Measurements from ENCODE around the gene ZSCAN10.
A peak's percentile ranks its signal among the peaks of the same experiment; 100 is the strongest.

ZSCAN10 gene

GRCh38 chr16:3098459-3099394, at the start of gene ZSCAN10:
Gene ZSCAN10, minus strand, starts transcription at chr16:3099294. Its CDS starts 6,357 bp downstream, at chr16:3092937.
- no peaks in the 10 kb centered on the region for H3K9me3 ChIP-seq (ENCODE audit: control insufficient read depth in 1 of 2, low read length in 2 of 2)
- no peaks in the 10 kb centered on the region for H3K27me3 ChIP-seq (ENCODE audit: control insufficient read depth in 1 of 2, insufficient read depth in 2 of 2, low read length in 2 of 2)
- H3K4me3 ChIP-seq (ENCODE audit: low read depth in 1 of 2, low read length in 2 of 2): peak within 1 kb of the TSS; percentile 18 to 58
- no peaks in the 10 kb centered on the region for H3K36me3 ChIP-seq (ENCODE audit: control insufficient read depth in 1 of 2, insufficient read depth in 2 of 2, low read length in 2 of 2)
- no peak within 1 kb of the TSS for H3K27ac ChIP-seq (ENCODE audit: low read depth, low read length)
- H3K4me1 ChIP-seq (ENCODE audit: control insufficient read depth in 1 of 2, insufficient read depth in 2 of 2, low read length in 2 of 2): peaks cover 15 to 28% of the 10 kb centered on the region in 2 donors
- peak within 1 kb of the TSS in 1 of 2 donors; percentile 43 for H3K9ac ChIP-seq (ENCODE audit: low read depth in 1 of 2, low read length in 2 of 2)

GRCh38 chr16:3148256-3149192, 49.4 kb upstream of the ZSCAN10 start:
- Histone ChIP-seq H3K27me3 (ENCODE audit: control insufficient read depth in 1 of 2, insufficient read depth in 2 of 2, low read length in 2 of 2) (no peaks in the 10 kb centered on the region), H3K36me3 (ENCODE audit: control insufficient read depth in 1 of 2, insufficient read depth in 2 of 2, low read length in 2 of 2) (no peaks in the 10 kb centered on the region), H3K9me3 (ENCODE audit: control insufficient read depth in 1 of 2, low read length in 2 of 2) (no peaks in the 10 kb centered on the region), H3K4me3 (ENCODE audit: low read depth in 1 of 2, low read length in 2 of 2) (no peak overlapping the region), H3K4me1 (ENCODE audit: control insufficient read depth in 1 of 2, insufficient read depth in 2 of 2, low read length in 2 of 2) (peaks cover 22 to 35% of the 10 kb centered on the region in 2 donors), H3K27ac (ENCODE audit: low read depth, low read length) (no peak overlapping the region), H3K9ac (ENCODE audit: low read depth in 1 of 2, low read length in 2 of 2) (peak overlapping the region in 1 of 2 donors; percentile 81)

GRCh38 chr16:3147757-3148104, 48.6 kb upstream of the ZSCAN10 start:
- H3K27ac ChIP-seq (ENCODE audit: low read depth, low read length): no peak overlapping the region
- peaks cover 27 to 43% of the 10 kb centered on the region in 2 donors for H3K4me1 ChIP-seq (ENCODE audit: control insufficient read depth in 1 of 2, insufficient read depth in 2 of 2, low read length in 2 of 2)
- no peak overlapping the region for H3K4me3 ChIP-seq (ENCODE audit: low read depth in 1 of 2, low read length in 2 of 2)
- peaks cover 0 to 2% of the 10 kb centered on the region in 2 donors for H3K36me3 ChIP-seq (ENCODE audit: control insufficient read depth in 1 of 2, insufficient read depth in 2 of 2, low read length in 2 of 2)
- H3K9ac ChIP-seq (ENCODE audit: low read depth in 1 of 2, low read length in 2 of 2): no peak overlapping the region
- no peaks in the 10 kb centered on the region for H3K27me3 ChIP-seq (ENCODE audit: control insufficient read depth in 1 of 2, insufficient read depth in 2 of 2, low read length in 2 of 2)
- H3K9me3 ChIP-seq (ENCODE audit: control insufficient read depth in 1 of 2, low read length in 2 of 2): no peaks in the 10 kb centered on the region

- Histone ChIP-seq H3K27ac (ENCODE audit: low read depth, low read length) (no peak overlapping the region), H3K27me3 (ENCODE audit: control insufficient read depth in 1 of 2, insufficient read depth in 2 of 2, low read length in 2 of 2) (no peaks in the 10 kb centered on the region), H3K36me3 (ENCODE audit: control insufficient read depth in 1 of 2, insufficient read depth in 2 of 2, low read length in 2 of 2) (peaks cover 4 to 7% of the 10 kb centered on the region in 2 donors), H3K9ac (ENCODE audit: low read depth in 1 of 2, low read length in 2 of 2) (no peak overlapping the region), H3K4me1 (ENCODE audit: control insufficient read depth in 1 of 2, insufficient read depth in 2 of 2, low read length in 2 of 2) (peaks cover 23 to 40% of the 10 kb centered on the region in 2 donors), H3K9me3 (ENCODE audit: control insufficient read depth in 1 of 2, low read length in 2 of 2) (no peaks in the 10 kb centered on the region), H3K4me3 (ENCODE audit: low read depth in 1 of 2, low read length in 2 of 2) (no peak overlapping the region)
These were observed 48.1 kb upstream of the ZSCAN10 start for GRCh38 chr16:3147046-3147756.

GRCh38 chr16:3145660-3146059, 46.6 kb upstream of the ZSCAN10 start:
- Histone ChIP-seq H3K27ac (ENCODE audit: low read depth, low read length) (no peak overlapping the region), H3K9ac (ENCODE audit: low read depth in 1 of 2, low read length in 2 of 2) (no peak overlapping the region), H3K36me3 (ENCODE audit: control insufficient read depth in 1 of 2, insufficient read depth in 2 of 2, low read length in 2 of 2) (peaks cover 13 to 23% of the 10 kb centered on the region in 2 donors), H3K4me1 (ENCODE audit: control insufficient read depth in 1 of 2, insufficient read depth in 2 of 2, low read length in 2 of 2) (peaks cover 18 to 34% of the 10 kb centered on the region in 2 donors), H3K27me3 (ENCODE audit: control insufficient read depth in 1 of 2, insufficient read depth in 2 of 2, low read length in 2 of 2) (no peaks in the 10 kb centered on the region), H3K9me3 (ENCODE audit: control insufficient read depth in 1 of 2, low read length in 2 of 2) (no peaks in the 10 kb centered on the region), H3K4me3 (ENCODE audit: low read depth in 1 of 2, low read length in 2 of 2) (no peak overlapping the region)

GRCh38 chr16:3145151-3145550, 46.1 kb upstream of the ZSCAN10 start:
- Histone ChIP-seq H3K36me3 (ENCODE audit: control insufficient read depth in 1 of 2, insufficient read depth in 2 of 2, low read length in 2 of 2) (peaks cover 13 to 28% of the 10 kb centered on the region in 2 donors), H3K4me3 (ENCODE audit: low read depth in 1 of 2, low read length in 2 of 2) (peak overlapping the region; percentile 48 to 58), H3K9ac (ENCODE audit: low read depth in 1 of 2, low read length in 2 of 2) (peak overlapping the region; percentile 63 to 75), H3K27ac (ENCODE audit: low read depth, low read length) (no peak overlapping the region), H3K4me1 (ENCODE audit: control insufficient read depth in 1 of 2, insufficient read depth in 2 of 2, low read length in 2 of 2) (peaks cover 18 to 31% of the 10 kb centered on the region in 2 donors), H3K27me3 (ENCODE audit: control insufficient read depth in 1 of 2, insufficient read depth in 2 of 2, low read length in 2 of 2) (no peaks in the 10 kb centered on the region), H3K9me3 (ENCODE audit: control insufficient read depth in 1 of 2, low read length in 2 of 2) (no peaks in the 10 kb centered on the region)

GRCh38 chr16:3144321-3144983, 45.4 kb upstream of the ZSCAN10 start:
- Histone ChIP-seq H3K4me3 (ENCODE audit: low read depth in 1 of 2, low read length in 2 of 2) (peak overlapping the region; percentile 48 to 58), H3K9me3 (ENCODE audit: control insufficient read depth in 1 of 2, low read length in 2 of 2) (no peaks in the 10 kb centered on the region), H3K27me3 (ENCODE audit: control insufficient read depth in 1 of 2, insufficient read depth in 2 of 2, low read length in 2 of 2) (no peaks in the 10 kb centered on the region), H3K9ac (ENCODE audit: low read depth in 1 of 2, low read length in 2 of 2) (peak overlapping the region; percentile 63 to 75), H3K4me1 (ENCODE audit: control insufficient read depth in 1 of 2, insufficient read depth in 2 of 2, low read length in 2 of 2) (peaks cover 18 to 24% of the 10 kb centered on the region in 2 donors), H3K36me3 (ENCODE audit: control insufficient read depth in 1 of 2, insufficient read depth in 2 of 2, low read length in 2 of 2) (peaks cover 13 to 29% of the 10 kb centered on the region in 2 donors), H3K27ac (ENCODE audit: low read depth, low read length) (peak overlapping the region; percentile 80)

GRCh38 chr16:3143598-3144320, 44.7 kb upstream of the ZSCAN10 start:
- no peaks in the 10 kb centered on the region for H3K27me3 ChIP-seq (ENCODE audit: control insufficient read depth in 1 of 2, insufficient read depth in 2 of 2, low read length in 2 of 2)
- peak overlapping the region; percentile 63 to 75 for H3K9ac ChIP-seq (ENCODE audit: low read depth in 1 of 2, low read length in 2 of 2)
- H3K9me3 ChIP-seq (ENCODE audit: control insufficient read depth in 1 of 2, low read length in 2 of 2): no peaks in the 10 kb centered on the region
- H3K36me3 ChIP-seq (ENCODE audit: control insufficient read depth in 1 of 2, insufficient read depth in 2 of 2, low read length in 2 of 2): peaks cover 19 to 36% of the 10 kb centered on the region in 2 donors
- peaks cover 13 to 21% of the 10 kb centered on the region in 2 donors for H3K4me1 ChIP-seq (ENCODE audit: control insufficient read depth in 1 of 2, insufficient read depth in 2 of 2, low read length in 2 of 2)
- H3K27ac ChIP-seq (ENCODE audit: low read depth, low read length): peak overlapping the region; percentile 80
- peak overlapping the region; percentile 48 to 58 for H3K4me3 ChIP-seq (ENCODE audit: low read depth in 1 of 2, low read length in 2 of 2)

GRCh38 chr16:3143189-3143588, 44.1 kb upstream of the ZSCAN10 start:
- peaks cover 13 to 21% of the 10 kb centered on the region in 2 donors for H3K4me1 ChIP-seq (ENCODE audit: control insufficient read depth in 1 of 2, insufficient read depth in 2 of 2, low read length in 2 of 2)
- H3K27me3 ChIP-seq (ENCODE audit: control insufficient read depth in 1 of 2, insufficient read depth in 2 of 2, low read length in 2 of 2): no peaks in the 10 kb centered on the region
- peaks cover 21 to 42% of the 10 kb centered on the region in 2 donors for H3K36me3 ChIP-seq (ENCODE audit: control insufficient read depth in 1 of 2, insufficient read depth in 2 of 2, low read length in 2 of 2)
- H3K9me3 ChIP-seq (ENCODE audit: control insufficient read depth in 1 of 2, low read length in 2 of 2): no peaks in the 10 kb centered on the region
- peak overlapping the region; percentile 63 to 75 for H3K9ac ChIP-seq (ENCODE audit: low read depth in 1 of 2, low read length in 2 of 2)
- peak overlapping the region in 1 of 2 donors; percentile 58 for H3K4me3 ChIP-seq (ENCODE audit: low read depth in 1 of 2, low read length in 2 of 2)
- peak overlapping the region; percentile 80 for H3K27ac ChIP-seq (ENCODE audit: low read depth, low read length)
